ENCODE measurements around the gene GFAP.

DNA sequence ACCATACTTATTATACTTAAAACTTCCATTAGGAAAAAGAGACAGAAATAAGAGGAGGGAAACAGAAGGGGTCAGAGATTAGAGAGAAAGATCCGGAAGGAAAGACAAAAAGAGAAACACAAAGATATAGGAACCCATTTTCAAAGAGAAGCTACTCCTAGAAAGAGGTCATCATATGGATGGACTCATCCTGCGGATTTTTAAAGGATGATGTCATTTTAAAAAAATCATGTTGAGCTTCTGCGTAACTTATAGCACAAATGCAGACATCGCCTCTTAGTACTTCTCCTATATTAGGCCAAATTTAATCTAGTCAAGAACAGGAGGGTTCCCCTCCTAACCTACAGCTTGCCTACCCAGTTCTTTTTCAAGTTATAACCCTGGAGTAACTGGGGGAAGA, 34.2 kb downstream of the GFAP start:
- TF ChIP-seq EZH2 (IDR thresholded peaks at IDR 0.05; ENCODE audit: borderline replicate concordance, low read length) (no peak), CTCF (IDR thresholded peaks at IDR 0.05; ENCODE audit: low read length) (no peak)
